ENCODE results near the gene ZNF564.
"Not testable (repeated sequence)": the region's sequence is repeated elsewhere in the genome, so short reads cannot be mapped to it uniquely, and the experiment has no call there.

The ZNF564 gene

DNA sequence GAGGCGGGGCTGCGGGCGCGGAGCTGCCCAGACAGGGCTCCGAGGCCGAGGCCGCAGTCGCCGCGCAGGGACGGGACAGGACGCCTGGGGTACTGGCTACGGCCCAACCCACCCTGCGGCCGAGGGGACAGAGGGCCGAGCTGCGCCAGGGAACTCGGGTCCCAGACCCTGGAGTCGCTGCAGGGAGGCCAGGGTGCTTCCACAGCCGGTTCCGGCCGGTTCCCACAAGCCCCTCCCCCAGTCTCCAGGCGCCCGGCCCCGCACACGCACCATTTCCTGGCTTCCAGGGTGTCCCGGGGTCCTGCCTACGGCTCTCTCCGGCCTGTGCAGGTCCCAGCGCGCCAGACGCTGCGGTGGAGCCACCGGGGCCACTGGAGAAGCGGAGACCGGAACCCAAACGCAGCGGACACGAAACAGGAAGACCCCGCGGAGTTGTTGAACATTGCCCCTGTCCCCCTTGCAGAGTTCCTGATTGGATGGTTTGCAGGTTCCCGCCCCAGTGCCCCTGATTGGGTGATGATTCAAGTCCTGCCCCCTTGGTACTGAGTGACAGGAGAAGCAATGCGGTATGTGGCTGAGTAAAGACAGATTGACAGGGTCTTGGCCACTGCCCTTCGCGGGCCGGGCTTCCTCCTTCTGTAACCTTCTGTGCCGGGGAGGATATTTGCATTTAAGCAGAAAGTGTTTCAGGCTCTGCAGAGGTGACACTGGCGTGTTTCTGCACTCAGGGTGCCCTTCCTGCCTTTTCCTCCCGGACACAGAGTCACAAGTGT lies at the start of gene ZNF564:
ZNF564 (minus strand) TSS at position 423 of the 773 bp plus-strand sequence; CDS start at position 273, 150 bp downstream.
- peak; percentile 97 for DNase-seq

GRCh38 chr19:12597594-12597993 lies 46.3 kb upstream of the ZNF564 start:
- DNase-seq: no peak

DNA sequence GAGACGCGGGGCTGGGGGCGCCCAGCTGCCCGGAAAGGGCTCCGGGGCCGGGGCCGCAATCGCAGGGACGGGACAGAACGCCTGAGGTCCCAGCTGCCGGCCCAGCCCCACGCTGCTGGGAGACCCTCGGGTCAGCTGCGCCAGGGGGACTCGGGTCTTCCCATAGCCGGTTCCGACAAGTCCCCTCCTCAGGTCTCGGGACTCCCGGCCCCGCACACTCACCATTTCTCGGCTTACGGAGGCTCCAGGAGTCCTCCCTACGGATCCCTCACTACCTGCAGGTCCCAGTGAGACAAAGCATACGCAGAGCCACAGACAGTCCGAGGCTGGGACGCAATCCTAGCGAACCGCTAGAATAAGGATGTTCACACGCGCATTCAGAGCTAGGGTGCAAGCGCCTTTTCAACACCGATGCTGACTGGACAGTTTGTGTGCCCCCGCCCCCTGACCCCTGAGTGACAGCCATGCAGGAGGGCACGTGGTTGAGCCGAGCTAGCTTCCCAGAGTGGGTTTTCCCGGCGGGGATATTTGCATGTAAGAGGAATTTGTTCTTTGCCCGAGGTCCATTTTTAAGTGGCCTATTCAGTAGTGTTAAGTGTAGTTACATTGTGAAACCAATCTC lies 45.8 kb upstream of the ZNF564 start:
- no peak for DNase-seq

DNA sequence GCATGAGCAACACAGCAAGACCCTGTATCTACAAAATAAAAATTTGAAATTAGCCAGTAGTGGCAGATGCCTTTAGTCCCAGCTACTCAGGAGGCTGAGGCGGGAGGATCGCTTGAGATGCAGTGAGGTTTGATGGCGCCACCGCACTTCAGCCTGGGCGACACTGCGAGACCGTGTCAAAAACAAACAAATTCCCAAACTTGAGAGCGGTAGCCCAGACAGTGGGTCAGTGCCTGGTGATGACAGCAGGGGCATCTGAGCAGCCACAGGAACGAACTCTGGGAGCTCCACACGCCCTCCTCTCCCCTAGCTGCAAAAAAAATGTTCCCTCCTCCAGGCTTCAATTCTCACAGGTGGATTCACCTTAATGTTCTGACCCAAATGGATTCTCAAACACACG lies 45.2 kb upstream of the ZNF564 start:
- DNase-seq: no peak

DNA sequence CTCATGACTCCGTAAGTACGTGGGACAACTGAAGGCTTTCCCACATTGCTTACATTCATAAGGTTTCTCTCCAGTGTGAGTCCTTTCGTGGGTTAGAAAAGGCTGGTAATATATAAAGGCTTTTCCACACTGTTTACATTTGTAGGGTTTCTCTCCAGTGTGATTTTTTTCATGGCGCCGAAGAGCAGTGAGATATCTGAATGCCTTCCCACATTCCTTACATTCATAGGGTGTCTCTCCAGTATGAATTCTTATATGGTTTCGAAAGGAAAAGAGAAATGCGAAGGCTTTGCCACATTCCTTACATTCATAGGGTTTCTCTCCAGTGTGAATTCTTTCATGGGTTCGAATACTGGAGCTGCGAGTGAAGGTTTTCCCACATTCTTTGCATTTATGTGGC lies 29.8 kb upstream of the ZNF564 start:
- no peak for DNase-seq

GRCh38 chr19:12580180-12580694 lies 29.0 kb upstream of the ZNF564 start:
- DNase-seq: no peak

DNA sequence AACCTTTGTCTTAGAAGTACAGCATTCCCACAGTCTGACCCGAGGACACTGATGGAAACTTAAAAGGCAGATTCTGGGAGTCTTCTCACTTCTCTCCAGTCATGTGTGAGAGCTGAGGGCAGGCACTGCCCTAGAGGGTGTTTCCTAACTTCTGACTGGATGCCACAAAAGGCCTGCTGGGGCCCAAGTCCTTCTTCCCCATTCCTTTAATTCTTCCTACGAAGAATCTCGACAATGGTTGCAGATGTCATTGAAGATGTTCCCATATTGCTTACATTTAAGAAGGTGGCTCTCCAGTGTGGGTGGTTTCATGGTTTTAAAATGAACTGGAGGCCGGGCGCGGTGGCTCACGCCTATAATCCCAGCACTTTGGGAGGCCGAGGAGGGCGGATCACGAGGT lies 27.4 kb upstream of the ZNF564 start:
- DNase-seq: no peak

DNA sequence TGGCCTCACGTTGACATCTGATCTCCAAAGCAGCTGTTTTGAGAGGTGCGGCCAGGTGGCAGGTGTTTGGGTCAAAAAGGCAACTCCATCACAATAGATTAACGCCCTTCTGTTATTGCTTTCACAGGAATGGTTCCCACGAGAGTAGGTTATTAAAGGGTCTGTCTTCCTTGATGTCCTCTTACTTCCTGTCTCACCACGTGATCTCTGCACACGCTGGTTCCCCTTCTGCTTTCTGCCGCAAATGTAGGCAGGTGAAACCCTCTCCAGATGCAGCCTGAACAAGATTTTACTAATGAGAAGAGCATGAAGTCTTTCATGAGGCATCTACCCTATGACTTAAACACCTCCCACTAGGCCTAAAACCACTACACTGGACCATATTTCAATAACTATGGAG lies 22.8 kb upstream of the ZNF564 start:
- DNase-seq: peak; percentile 41

DNA sequence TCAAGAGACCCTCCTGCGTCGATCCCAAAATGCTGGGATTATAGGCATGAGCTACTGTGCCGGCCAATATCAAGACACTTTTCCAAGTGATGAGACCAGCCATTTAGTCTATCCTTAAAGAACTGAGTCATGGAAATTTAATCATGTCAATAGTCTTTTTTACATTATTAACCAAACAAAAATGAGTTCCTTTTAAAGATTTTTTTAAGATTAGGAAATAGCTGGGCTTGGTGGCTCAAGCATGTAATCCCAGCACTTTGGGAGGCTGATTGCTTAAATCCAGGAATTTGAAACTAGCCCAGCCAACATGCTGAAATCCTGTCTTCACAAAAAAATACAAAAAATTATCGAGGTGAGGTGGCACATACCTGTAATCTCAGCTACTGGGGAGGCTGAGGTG lies 16.7 kb upstream of the ZNF564 start:
- DNase-seq: no peak

DNA sequence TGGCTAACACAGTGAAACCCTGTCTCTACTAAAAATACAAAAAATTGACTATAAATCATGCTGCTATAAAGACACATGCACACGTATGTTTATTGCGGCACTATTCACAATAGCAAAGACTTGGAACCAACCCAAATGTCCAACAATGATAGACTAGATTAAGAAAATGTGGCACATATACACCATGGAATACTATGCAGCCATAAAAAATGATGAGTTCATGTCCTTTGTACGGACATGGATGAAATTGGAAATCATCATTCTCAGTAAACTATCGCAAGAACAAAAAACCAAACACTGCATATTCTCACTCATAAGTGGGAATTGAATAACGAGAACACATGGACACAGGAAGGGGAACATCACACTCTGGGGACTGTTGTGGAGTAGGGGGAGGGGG lies 15.1 kb upstream of the ZNF564 start:
- not testable (repeated sequence) for DNase-seq

DNA sequence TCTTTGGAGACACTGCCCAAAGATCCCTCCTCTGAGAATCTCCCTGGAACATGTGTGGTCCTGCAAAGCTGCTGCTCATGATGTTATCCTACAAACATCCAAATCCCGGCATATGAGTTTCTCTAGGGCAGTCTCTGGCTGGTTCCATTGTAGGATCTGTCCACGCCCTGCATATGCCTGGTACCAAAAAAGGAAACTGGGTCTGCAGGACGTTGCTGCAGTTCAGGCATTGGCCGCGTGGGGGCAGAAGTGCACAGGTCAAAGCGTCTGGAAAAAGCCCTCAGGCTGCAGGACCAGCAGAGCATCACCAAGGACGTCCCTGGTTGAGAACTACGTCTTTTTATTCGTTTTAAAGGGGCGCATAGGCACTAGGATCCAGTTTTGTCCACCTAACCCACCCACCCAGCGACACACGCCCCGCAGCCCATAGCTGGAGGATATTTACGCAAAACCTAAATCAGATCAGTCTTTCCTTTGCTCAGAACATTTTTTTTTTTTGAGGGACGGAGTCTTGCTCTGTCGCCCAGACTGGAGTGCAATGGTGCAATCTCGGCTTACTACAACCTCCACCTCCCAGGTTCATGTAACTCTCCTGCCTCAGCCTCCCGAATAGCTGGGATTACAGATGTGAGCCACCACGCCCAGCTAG lies 12.9 kb upstream of the ZNF564 start:
- DNase-seq: peak; percentile 61

GRCh38 chr19:12555456-12555930 lies 4.2 kb upstream of the ZNF564 start:
- no peak for DNase-seq

DNA sequence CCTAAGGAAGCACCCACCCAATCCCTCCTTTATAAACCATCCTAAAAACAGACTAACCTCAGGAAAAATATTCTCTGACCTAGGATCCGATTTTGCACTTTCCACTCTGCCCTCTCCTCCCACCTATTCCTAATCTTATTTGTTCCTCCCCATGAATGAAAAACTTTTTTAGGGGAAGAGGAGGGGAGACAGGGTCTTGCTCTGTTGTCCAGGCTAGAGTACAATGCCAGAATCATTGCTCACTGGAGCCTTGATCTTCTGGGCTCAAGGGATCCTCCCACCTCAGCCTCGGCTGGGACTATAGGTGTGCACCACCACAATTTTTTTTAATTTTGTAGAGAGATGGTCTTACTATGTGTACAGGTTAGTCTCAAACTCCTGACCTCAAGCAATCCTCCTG lies 4.4 kb downstream of the ZNF564 start:
- DNase-seq: no peak

- no peak for DNase-seq
These were observed 5.2 kb downstream of the ZNF564 start for GRCh38 chr19:12546068-12546467.

DNA sequence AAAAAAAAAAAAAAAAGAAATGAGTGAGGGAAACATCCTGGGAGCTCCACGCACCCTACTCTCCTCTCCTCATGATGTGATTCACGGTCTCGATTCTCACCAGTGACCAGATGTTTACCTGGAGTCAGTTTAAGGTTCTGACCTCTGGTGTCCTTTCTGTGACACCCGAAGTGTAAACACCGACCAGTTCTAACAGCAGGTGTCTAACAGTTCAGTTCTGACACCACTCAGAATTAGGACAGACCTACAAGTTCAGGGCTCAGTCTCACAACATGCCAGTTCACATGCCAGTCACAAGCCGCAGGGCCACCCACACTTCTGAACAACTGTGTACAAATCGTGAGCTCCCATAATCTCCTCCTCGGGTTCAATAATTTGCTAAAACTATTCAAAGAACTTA lies 6.0 kb downstream of the ZNF564 start:
- DNase-seq: no peak

- no peak for DNase-seq
These were observed 6.8 kb downstream of the ZNF564 start for GRCh38 chr19:12544401-12544876.

DNA sequence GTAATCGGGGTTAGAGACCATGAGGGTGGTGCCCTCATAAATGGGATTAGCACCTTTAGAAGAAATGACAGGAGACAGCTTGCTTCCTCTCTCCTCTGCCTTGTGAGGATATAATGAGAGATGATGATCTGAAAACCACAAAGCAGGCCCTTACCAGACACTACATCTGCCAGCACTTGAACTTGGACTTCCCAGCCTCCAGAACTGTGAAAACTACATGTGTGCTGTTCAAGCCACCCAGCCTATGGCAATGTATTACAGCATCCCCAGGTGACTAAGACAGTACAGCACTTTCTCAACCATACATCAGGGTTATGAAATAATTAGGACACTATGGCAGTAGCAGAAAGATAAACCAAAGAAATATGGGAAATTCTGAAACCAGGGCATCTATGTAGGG lies 7.4 kb downstream of the ZNF564 start:
- DNase-seq: no peak

DNA sequence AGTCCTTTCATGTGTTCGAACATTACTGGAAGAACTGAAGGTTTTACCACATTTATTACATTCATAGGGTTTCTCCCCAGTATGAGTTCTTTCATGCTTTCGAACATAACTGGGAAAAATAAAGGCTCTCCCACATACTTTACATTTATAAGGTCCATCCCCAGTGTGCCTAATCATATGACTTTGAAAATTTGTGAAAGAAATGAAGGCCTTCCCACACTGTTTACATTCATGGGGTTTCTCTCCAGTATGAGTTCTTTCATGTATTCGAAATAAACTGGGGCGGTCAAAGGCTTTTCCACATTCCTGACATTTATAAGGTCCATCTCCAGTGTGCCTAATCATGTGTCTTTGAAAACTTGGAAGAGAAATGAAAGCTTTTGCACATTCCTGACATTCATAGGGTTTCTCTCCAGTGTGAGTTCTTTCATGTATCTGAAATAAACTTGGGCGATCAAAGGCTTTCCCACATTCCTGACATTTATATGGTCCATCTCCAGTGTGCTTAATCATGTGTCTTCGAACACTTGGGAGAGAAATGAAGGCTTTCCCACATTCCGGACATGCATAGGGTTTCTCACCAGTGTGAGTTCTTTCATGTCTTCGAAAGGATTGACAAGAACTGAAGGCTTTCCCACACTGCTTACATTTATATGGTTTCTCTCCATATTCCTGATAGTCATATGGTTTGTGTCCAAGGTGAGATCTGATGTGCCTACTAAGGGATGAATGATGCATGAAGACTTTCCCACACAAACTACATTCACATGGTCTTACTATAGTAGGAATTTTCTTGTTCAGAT lies 24.0 kb downstream of the ZNF564 start:
- DNase-seq: no peak

GRCh38 chr19:12526542-12526941 lies 24.7 kb downstream of the ZNF564 start:
- no peak for DNase-seq

- DNase-seq: no peak
These were observed 29.3 kb downstream of the ZNF564 start for GRCh38 chr19:12521996-12522395.

GRCh38 chr19:12513531-12514061 lies 37.7 kb downstream of the ZNF564 start:
- peak; percentile 46 for DNase-seq

DNA sequence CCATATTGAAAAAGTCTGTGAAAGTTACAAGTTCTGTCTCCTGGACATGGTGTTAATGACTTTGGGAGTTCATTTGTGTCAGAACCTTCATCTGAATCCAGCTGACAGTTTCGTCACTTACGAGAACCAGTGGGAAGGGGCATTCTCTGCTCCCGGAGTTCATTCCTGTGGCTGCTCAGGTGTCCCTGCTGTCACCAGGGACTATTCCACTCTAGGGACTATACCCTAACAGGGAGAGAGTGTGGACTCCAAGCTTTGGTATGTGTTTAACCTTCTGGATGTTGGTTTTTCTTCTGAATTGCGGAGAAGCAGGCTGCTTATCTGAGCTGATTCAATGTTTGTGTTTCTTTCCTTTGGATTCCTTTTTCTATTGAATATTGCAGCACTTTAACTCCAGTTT lies 54.2 kb downstream of the ZNF564 start:
- no peak for DNase-seq

DNA sequence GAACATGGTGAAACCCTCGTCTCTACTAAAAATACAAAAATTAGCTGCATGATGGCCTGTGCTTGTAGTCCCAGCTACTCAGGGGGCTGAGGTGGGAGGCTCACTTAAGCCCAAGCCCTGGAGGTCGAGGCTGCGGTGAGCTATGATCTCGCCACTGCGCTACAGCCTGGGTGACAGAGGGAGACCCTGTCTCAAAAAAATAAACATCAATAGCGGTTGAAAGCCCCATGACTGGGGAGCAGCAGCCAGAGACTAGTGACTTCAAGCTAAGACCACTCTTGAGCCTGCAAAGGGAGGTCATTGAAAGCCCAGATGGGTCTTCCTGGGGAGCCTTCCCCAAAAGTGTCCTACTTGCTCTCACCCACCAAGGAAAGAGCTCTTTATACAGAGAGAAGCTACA lies 54.8 kb downstream of the ZNF564 start:
- DNase-seq: no peak

Data from NCI-H2029 treated with DMSO at 0.1 percent for 48 hours (cell line).